SHP77 treated with DMSO at 0.1 percent for 48 hours (cell line): ENCODE results near the gene FTSJ3.
"Not testable (repeated sequence)": the region's sequence is repeated elsewhere in the genome, so short reads cannot be mapped to it uniquely, and the experiment has no call there.

ENCODE experiments used
- DNase-seq: peaks from one replicate; lab custom pipeline; 2025; lab: John Stamatoyannopoulos, UW

Gene FTSJ3, protein sequence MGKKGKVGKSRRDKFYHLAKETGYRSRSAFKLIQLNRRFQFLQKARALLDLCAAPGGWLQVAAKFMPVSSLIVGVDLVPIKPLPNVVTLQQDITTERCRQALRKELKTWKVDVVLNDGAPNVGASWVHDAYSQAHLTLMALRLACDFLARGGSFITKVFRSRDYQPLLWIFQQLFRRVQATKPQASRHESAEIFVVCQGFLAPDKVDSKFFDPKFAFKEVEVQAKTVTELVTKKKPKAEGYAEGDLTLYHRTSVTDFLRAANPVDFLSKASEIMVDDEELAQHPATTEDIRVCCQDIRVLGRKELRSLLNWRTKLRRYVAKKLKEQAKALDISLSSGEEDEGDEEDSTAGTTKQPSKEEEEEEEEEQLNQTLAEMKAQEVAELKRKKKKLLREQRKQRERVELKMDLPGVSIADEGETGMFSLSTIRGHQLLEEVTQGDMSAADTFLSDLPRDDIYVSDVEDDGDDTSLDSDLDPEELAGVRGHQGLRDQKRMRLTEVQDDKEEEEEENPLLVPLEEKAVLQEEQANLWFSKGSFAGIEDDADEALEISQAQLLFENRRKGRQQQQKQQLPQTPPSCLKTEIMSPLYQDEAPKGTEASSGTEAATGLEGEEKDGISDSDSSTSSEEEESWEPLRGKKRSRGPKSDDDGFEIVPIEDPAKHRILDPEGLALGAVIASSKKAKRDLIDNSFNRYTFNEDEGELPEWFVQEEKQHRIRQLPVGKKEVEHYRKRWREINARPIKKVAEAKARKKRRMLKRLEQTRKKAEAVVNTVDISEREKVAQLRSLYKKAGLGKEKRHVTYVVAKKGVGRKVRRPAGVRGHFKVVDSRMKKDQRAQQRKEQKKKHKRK

GRCh38 chr17:63827002-63827800 lies at the start of gene FTSJ3, which contains the start of gene PSMC5:
Gene FTSJ3 (minus strand): TSS chr17:63827663. CDS start chr17:63826902, 761 bp downstream.
Gene PSMC5 (plus strand): TSS chr17:63827431. CDS start chr17:63827491, 60 bp downstream.
- peak; percentile 90 for DNase-seq

DNA sequence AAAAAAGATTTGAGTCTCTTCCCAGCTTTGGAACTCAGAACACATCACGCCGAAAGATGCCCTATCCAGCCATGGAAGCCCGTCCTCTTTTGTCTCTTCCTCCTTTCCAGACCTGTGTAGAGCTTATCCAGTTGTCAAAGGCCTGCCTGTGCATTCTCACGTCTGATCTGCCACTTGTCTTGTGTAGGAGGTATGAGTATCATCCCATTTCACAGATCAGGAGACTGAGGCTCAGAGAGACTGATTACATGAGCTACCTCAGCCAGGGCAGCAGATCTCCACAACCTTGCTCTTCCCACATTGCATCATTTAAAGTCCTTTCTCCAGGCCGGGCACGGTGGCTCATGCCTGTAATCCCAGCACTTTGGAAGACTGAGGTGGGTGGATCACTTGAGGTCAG lies 47.2 kb upstream of the FTSJ3 start:
- DNase-seq, result not testable (repeated sequence)

GRCh38 chr17:63874061-63874626 lies 46.7 kb upstream of the FTSJ3 start:
- DNase-seq, result not testable (repeated sequence)

DNA sequence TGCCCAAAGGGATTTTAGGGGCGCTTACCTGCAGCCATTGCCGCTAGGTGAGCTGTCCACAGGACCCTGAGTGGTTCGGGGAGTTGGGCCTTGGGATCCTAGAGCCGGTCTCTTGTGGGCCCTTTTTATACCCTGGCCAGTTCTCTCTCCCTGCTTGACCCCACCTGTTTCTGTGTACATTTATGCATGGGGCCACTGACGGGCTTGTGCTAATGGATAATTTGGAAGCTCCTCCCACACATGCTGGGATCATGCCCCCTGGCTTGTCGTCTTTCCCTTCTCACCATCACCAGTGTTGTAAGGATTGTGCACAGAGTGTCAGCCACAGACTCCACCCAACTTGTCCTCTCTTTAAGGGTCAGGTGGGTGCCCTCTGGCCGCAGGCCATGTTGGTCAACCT lies 46.1 kb upstream of the FTSJ3 start, which contains the start of gene CSH2:
CSH2 (minus strand) TSS at position 101 of the 400 bp plus-strand sequence; CDS start at position 38, 63 bp downstream.
- DNase-seq, result not testable (repeated sequence)

DNA sequence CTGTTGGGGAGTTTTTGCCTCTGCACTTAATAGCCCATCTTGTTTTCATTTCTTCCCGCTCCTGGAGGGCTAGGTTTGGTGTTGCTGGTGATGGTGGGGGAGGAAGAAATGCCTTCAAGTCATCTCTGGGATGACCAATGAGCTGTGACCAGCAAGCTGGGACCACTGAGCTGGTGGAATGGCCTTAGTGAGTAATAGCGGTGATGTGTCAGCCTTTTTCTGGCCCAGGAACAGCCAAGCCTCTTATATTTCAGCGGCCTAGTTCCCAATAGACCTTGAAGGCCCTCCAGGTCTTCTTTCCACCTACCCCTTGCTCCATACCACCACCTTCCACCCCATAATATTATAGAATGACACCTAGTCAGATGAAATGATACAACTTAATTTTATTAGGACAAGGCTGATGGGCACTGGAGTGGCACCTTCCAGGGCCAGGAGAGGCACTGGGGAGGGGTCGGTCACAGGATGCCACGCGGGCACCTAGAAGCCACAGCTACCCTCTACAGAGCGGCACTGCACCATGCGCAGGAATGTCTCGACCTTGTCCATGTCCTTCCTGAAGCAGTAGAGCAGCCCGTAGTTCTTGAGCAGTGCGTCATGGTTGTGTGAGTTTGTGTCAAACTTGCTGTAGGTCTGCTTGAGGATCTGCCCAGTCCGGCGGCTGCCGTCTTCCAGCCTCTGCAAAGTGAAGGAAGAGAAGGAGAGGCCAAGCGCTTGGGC lies 44.3 kb upstream of the FTSJ3 start:
- DNase-seq, result not testable (repeated sequence)

- DNase-seq, result not testable (repeated sequence)
These were observed 42.8 kb upstream of the FTSJ3 start for GRCh38 chr17:63870292-63870665.

DNA sequence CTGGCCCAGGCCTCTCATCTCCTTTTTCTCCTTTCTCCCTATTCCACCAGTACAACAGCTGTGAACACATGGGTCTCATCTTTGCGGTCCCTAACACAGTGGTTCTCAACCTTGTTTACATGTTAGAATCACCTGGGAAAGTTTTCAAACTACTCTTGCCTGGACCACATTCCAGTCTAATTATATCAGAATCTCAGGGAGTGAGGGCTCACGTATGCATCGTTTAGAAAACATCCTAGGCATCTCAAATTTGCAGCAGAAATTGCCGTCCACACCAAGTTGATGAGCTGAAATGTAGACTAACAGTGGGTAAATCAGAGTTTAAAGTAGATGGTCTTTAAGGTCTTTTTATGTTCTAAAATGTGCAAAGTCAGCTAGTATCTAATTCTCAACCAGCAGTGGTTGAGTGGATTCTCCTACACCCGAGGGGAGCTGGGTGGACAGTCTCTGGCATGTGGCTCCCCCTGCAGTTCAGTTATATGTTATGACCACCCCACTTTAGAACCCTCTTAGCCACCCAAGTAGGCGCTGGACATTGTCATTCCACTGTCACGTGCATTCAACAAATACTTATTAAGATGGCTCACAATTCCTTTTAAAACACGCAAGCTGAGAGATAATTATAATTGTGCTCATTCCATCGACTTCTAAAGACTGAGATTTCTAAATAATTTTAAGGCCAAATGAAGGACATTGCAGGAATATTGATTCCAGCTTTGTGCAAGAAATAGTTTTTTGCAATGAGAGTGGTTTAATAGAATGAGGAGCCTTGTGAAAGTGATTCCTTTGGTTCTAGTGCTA lies 42.2 kb upstream of the FTSJ3 start:
- DNase-seq, result not testable (repeated sequence)

DNA sequence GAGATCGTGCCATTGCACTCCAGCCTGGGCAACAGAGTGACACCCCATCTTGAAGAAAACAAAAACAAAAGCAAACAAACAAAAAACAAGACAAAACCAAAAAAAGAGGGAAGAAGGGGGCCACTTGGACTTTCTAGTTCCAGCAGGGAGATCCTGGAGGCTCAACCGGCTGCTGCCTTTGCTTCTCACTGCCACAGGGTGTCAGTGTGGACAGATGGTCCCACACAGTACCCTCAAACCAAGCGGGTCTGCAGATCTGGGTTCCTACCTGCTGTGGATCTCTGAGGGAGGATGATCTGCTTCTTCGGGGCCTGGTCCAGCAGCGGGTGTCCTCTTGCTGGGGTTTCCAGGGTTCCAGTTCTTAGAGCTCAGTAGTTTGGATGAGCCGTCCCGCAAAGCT lies 39.2 kb upstream of the FTSJ3 start:
- not testable (repeated sequence) for DNase-seq

- no peak for DNase-seq
These were observed 31.8 kb upstream of the FTSJ3 start for GRCh38 chr17:63859257-63859656.

DNA sequence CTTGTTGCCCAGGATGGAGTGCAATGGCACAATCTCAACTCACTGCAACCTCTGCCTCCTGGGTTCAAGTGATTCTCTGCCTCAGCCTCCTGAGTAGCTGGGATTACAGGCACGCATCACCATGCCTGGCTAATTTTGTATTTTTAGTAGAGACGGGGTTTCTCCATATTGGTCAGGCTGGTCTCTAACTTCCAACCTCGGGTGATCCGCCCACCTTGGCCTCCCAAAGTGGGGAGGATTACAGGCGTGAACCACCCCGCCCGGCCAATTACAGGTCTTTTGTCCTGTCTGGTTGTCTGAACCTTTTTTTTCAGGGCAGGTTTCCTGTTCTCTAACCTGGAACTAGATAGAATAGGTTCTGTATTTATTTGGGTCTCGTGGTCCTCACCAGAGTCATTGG lies 29.0 kb upstream of the FTSJ3 start:
- not testable (repeated sequence) for DNase-seq

DNA sequence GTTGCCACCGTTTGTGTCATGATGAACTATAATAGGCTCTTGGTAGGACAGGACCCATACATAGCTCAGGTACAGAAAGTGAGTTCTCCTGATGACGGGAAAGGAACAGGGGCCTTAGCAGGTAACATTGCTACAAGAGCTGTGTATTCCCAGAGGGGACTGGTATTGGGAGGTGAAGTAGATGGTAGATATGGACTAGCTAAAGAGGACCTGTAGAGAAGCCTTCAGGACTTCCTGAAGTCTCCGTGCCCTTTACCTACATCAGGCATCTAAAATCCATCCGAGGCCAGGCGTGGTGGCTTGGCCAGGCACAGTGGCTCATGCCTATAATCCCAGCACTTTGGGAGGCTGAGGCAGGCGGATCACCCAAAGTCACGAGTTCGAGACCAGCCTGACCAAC lies 27.7 kb upstream of the FTSJ3 start:
- no peak for DNase-seq

DNA sequence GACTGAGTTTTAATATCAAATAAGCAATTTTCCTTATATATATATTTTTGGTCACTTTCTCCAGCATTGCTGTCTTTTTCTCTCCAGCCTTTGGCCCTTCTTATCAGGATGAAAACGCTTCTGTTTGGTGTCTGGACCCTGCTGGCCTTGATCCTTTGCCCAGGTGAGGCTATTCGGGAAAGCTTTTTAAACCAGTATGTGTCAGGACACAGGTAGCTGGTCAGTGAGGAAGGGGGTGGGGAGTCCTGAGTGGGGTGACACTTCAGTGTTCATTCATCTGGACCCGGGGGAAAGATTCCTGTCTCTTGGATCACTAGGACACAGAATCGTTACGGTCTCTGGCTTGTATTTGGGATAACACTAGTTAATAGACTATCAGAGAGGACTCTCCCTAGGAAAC lies 27.2 kb upstream of the FTSJ3 start:
- no peak for DNase-seq

- no peak for DNase-seq
These were observed 25.8 kb upstream of the FTSJ3 start for GRCh38 chr17:63853260-63853659.

DNA sequence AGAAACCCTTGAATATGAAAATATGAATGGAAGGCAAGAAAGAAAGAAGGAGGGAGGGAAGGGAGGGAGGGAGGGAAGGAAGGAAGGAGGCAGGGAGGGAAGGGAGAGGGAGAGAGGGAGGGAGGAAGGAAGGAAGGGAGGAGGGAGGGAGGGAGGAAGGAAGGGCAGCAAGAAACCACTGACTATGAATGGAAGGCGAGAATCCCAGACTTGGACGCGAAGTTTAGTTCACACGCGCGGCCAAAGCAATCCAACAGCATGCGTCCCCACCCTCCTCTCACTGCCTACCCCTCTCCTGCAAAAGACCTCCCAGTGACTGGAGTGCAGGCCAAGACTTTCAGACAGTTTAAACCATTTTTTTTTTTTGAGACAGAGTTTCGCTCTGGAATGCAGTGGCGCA lies 22.9 kb upstream of the FTSJ3 start:
- DNase-seq, result no peak

GRCh38 chr17:63848834-63849689 lies 21.6 kb upstream of the FTSJ3 start:
- DNase-seq, result no peak

- DNase-seq, result no peak
These were observed 20.2 kb upstream of the FTSJ3 start for GRCh38 chr17:63847525-63848249.

DNA sequence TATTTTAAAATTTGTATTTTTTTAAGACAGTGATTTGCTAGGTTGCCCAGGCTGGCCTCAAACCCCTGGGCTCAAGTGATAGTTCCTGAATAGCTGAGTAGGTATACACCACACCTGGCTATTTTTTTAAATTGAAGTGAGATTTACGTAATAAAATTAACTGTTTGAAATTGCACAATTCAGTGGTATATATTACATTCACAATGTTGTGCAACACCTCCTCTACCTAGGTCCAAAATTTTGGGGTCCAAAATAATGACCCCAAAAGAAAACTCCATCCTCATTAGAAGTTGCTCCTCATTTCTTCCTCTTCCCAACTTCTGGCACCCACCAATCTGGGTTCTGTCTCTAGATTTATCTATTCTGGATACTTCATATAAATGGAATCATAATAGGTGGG lies 18.0 kb upstream of the FTSJ3 start:
- no peak for DNase-seq

GRCh38 chr17:63843910-63844677 lies 16.6 kb upstream of the FTSJ3 start:
- DNase-seq, result no peak
